Thymus (tissue), 11 donors: ENCODE results near the gene KCNK1. TPM values are rescaled to one million over a fixed set of nuclear protein-coding genes. Genes with fewer than 3 reads are reported as not detected.

Experiments
- DNase-seq, 9 donors: peaks; one replicate each; pipeline ENCODE4 v3.0.0-alpha.2; 2013; ENCODE audit warnings: low spot score in 9 of 9, low read depth in 6 of 9, missing footprints in 1 of 9
- H3K27ac ChIP-seq, 2 donors: one replicate each; pipeline ENCODE4 v1.5.1; 2013; ENCODE audit warnings: control low read depth in 1 of 2, low read depth in 1 of 2, low read length in 1 of 2, mild to moderate bottlenecking in 1 of 2, moderate library complexity in 1 of 2
- H3K27me3 ChIP-seq, 2 donors: one replicate each; pipeline ENCODE4 v1.5.1; 2013; ENCODE audit warnings: low read length in 1 of 2; ENCODE audit not compliant: control insufficient read depth in 2 of 2, insufficient read depth in 1 of 2
- H3K36me3 ChIP-seq, 2 donors: one replicate each; pipeline ENCODE4 v1.5.1; 2013; ENCODE audit warnings: low read length in 1 of 2, mild to moderate bottlenecking in 1 of 2, moderate library complexity in 1 of 2; ENCODE audit not compliant: control insufficient read depth in 2 of 2, insufficient read depth in 2 of 2
- H3K4me1 ChIP-seq, 2 donors: one replicate each; pipeline ENCODE4 v1.5.1; 2013; ENCODE audit warnings: low read length in 2 of 2; ENCODE audit not compliant: control insufficient read depth in 2 of 2, insufficient read depth in 2 of 2
- H3K4me3 ChIP-seq, 2 donors: one replicate each; pipeline ENCODE4 v1.5.1; 2013; ENCODE audit warnings: low read length in 2 of 2, control low read depth in 1 of 2, mild to moderate bottlenecking in 1 of 2
- H3K9me3 ChIP-seq, 2 donors: one replicate each; pipeline ENCODE4 v1.5.1; 2013; ENCODE audit warnings: low read length in 1 of 2, mild to moderate bottlenecking in 1 of 2; ENCODE audit not compliant: control insufficient read depth in 2 of 2, insufficient read depth in 1 of 2
- WGBS: extraction: QIAGEN DNeasy Blood & Tissue Kit; methylation state at CpG from one replicate; pipeline ENCODE4 v1.1.7; 2013; 5-methylcytosine and 5-hydroxymethylcytosine counted together
- polyA plus RNA-seq: library from polyadenylated mRNA; stranded (reverse); fragments of 200-250 nt; gene quantifications from one replicate; pipeline ENCODE4 v1.2.3, GENCODE V29; 2013
- total RNA-seq: library from RNA; stranded (reverse); fragments of 120-200 nt; gene quantifications from one replicate; pipeline ENCODE4 v1.2.4, GENCODE V29; 2013
- donor health status: healthy.

KCNK1 gene
- total and polyA plus RNA-seq, 2 donors: 0.66 to 6.3 TPM

DNA sequence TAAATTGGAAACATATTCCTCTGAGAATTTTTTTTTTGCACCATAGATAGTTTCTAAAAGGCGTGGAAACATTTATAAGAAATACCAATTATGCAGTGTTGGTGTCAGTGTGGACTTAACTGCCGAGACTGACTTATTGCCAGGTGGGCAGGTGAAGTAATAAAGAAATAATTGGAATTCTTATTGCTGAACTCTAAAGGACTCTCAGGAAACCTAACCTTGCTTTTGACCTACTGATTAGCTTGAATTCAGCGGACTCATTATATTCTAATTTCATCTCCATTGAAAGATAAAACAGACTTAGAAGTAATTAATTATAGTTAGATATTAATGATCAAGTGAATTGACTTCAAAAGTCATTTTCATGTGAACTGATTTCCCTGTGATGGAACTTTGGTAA is 26.3 kb downstream of the KCNK1 start:
- Histone ChIP-seq H3K27me3 (no peaks in the 10 kb centered on the region), H3K4me3 (no peak overlapping the region), H3K36me3 (no peaks in the 10 kb centered on the region), H3K27ac (no peak overlapping the region), H3K9me3 (no peaks in the 10 kb centered on the region), H3K4me1 (no peaks in the 10 kb centered on the region)
- no peak for DNase-seq
- WGBS: 78% methylated on average over 3 of the region's 3 CpGs

DNA sequence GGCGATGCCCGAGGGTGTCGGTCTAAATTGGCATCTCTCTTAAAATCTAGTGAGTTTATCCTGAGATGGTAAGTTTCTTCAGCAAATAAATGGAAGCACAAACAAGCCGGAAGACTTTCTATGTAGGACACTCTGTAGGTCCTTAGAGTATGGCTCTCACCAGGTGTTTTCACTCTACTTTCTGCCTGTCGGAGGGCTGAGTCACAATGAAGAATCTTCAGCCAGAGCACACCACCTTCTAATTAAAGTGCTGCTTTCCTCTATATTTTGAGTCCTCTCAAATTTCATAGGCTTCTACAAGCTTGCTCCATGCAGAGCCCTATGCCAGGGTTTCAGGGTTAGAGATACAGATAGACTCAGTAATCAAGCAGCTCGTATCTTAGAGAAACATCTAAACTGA is 27.1 kb downstream of the KCNK1 start:
- no peak overlapping the region for H3K4me3 ChIP-seq
- DNase-seq: no peak
- H3K36me3 ChIP-seq: no peaks in the 10 kb centered on the region
- H3K9me3 ChIP-seq: no peaks in the 10 kb centered on the region
- no peaks in the 10 kb centered on the region for H3K27me3 ChIP-seq
- no peaks in the 10 kb centered on the region for H3K4me1 ChIP-seq
- WGBS: 97% methylated on average over 6 of the region's 6 CpGs
- H3K27ac ChIP-seq: no peak overlapping the region

DNA sequence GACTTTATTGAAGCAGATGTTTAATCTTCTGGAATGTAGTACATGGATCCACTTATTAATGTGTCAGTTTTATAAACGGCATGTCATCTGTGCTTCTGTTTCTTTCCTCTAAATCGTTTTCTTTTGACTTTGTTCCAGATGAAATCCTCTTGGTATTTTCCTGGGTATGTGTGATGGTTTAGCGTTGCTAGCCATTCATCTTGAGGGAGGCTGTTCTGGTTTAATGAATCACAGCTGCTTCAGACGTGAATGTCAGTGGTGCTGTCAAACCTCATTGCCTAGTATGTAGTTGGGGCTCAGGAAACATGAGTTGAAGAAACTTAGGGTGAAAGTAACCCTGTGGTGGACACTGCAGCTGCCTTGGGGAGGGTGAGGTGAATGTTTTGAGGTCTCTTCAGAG is 33.2 kb downstream of the KCNK1 start:
- no peak for DNase-seq
- Histone ChIP-seq H3K4me1 (no peaks in the 10 kb centered on the region), H3K4me3 (no peak overlapping the region), H3K27me3 (no peaks in the 10 kb centered on the region), H3K27ac (no peak overlapping the region), H3K36me3 (no peaks in the 10 kb centered on the region), H3K9me3 (no peaks in the 10 kb centered on the region)
- WGBS: 82% methylated on average over 4 of the region's 4 CpGs

- Histone ChIP-seq H3K36me3 (no peaks in the 10 kb centered on the region), H3K4me3 (no peak overlapping the region), H3K4me1 (no peaks in the 10 kb centered on the region), H3K27ac (no peak overlapping the region), H3K9me3 (no peaks in the 10 kb centered on the region), H3K27me3 (no peaks in the 10 kb centered on the region)
- WGBS: 97% methylated on average over 2 of the region's 2 CpGs
- no peak for DNase-seq
Observed at GRCh38 chr1:233647636-233648035, 33.7 kb downstream of the KCNK1 start.

GRCh38 chr1:233651061-233651460 is 37.2 kb downstream of the KCNK1 start:
- WGBS: 93% methylated on average over 5 of the region's 5 CpGs
- Histone ChIP-seq H3K27ac (no peak overlapping the region), H3K9me3 (no peaks in the 10 kb centered on the region), H3K4me3 (no peak overlapping the region), H3K36me3 (no peaks in the 10 kb centered on the region), H3K27me3 (no peaks in the 10 kb centered on the region), H3K4me1 (no peaks in the 10 kb centered on the region)
- no peak for DNase-seq

- Histone ChIP-seq H3K27me3 (no peaks in the 10 kb centered on the region), H3K4me1 (no peaks in the 10 kb centered on the region), H3K9me3 (no peaks in the 10 kb centered on the region), H3K36me3 (no peaks in the 10 kb centered on the region), H3K27ac (no peak overlapping the region), H3K4me3 (no peak overlapping the region)
- no peak for DNase-seq
- 89% methylated on average over 5 of the region's 5 CpGs for WGBS
Observed at GRCh38 chr1:233651563-233652233, 37.8 kb downstream of the KCNK1 start.

GRCh38 chr1:233652526-233652925 is 38.6 kb downstream of the KCNK1 start:
- Histone ChIP-seq H3K27ac (no peak overlapping the region), H3K4me3 (no peak overlapping the region), H3K4me1 (no peaks in the 10 kb centered on the region), H3K36me3 (no peaks in the 10 kb centered on the region), H3K27me3 (no peaks in the 10 kb centered on the region), H3K9me3 (no peaks in the 10 kb centered on the region)
- WGBS: 94% methylated on average over 2 of the region's 2 CpGs
- DNase-seq: no peak

DNA sequence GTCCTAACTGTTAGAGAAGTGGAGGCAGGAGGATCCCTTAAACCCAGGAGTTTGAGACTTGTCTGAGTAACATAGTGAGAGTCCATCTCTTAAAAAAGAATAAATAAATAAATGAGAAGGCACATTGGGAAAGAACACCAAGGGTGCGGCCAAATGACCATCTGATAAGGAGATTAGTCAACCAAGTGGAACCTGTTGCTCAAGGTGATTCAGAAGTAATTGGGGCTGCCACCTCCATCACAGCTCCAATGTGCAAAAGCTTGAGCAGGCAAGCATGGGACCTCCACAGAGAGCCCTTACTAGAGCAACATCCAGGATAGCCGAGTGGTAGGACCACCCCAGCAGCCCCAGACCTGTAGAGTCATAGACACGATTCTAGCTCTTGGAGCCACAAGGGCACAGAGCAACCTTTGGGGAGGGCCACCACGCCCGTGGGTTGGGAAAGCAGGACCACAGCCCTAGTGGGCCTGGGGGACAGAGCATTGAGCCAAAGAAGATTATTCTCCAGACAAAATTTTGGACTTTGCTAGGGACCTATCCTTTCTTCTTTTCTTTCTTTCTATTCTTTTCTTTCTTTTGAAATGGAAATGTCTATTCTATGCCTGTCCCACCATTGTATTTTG is 40.9 kb downstream of the KCNK1 start:
- no peaks in the 10 kb centered on the region for H3K9me3 ChIP-seq
- no peak overlapping the region for H3K27ac ChIP-seq
- H3K36me3 ChIP-seq: no peaks in the 10 kb centered on the region
- WGBS: 93% methylated on average over 5 of the region's 5 CpGs
- no peak overlapping the region for H3K4me3 ChIP-seq
- no peaks in the 10 kb centered on the region for H3K4me1 ChIP-seq
- no peak for DNase-seq
- H3K27me3 ChIP-seq: no peaks in the 10 kb centered on the region

- no peaks in the 10 kb centered on the region for H3K9me3 ChIP-seq
- H3K4me1 ChIP-seq: no peaks in the 10 kb centered on the region
- no peak overlapping the region for H3K27ac ChIP-seq
- no peaks in the 10 kb centered on the region for H3K27me3 ChIP-seq
- no peaks in the 10 kb centered on the region for H3K36me3 ChIP-seq
- 92% methylated on average over 4 of the region's 4 CpGs for WGBS
- no peak overlapping the region for H3K4me3 ChIP-seq
- DNase-seq: no peak
Observed at GRCh38 chr1:233655301-233655740, 41.4 kb downstream of the KCNK1 start.
